MCF 10A (cell line): ENCODE measurements around the gene TRERF1. TPM values are rescaled to one million over a fixed set of nuclear protein-coding genes. Genes with fewer than 3 reads are reported as not detected.

ENCODE experiments used
- BruUV-seq: library from RNA; stranded (reverse); fragments of 400-500 nt; replicated peaks from 2 replicates; lab custom pipeline; 2021; lab: Mats Ljungman, UMichigan
- CTCF ChIA-PET: fragments of 300-600 bp; sonication (Branson Sonifier 250); formaldehyde crosslinking; extraction: SDS; loops from one replicate; lab custom pipeline; 2021; ENCODE audit warnings: antibody characterized with exemption, inconsistent platforms; lab: Yijun Ruan, JAX
- POLR2A ChIA-PET: fragments of 300-600, 350-650 bp; sonication (Branson Sonifier 250); formaldehyde crosslinking; extraction: SDS; loops from one replicate; lab custom pipeline; 2020; ENCODE audit warnings: antibody characterized with exemption, inconsistent platforms; lab: Yijun Ruan, JAX
- DNase-seq: peaks from one replicate; pipeline ENCODE4 v3.0.0-alpha.2; 2018; ENCODE audit not compliant: unreplicated experiment
- H3K27ac Mint-ChIP-seq: one replicate; pipeline ENCODE4 v1.8.0; 2022; ENCODE audit warnings: mild to moderate bottlenecking, low read depth, mixed read lengths; ENCODE audit not compliant: unreplicated experiment
- H3K27me3 Mint-ChIP-seq: one replicate; pipeline ENCODE4 v1.8.0; 2022; ENCODE audit warnings: mixed read lengths; ENCODE audit not compliant: insufficient read depth, unreplicated experiment
- H3K36me3 Mint-ChIP-seq: one replicate; pipeline ENCODE4 v1.8.0; 2022; ENCODE audit warnings: mild to moderate bottlenecking, moderate library complexity, mixed read lengths; ENCODE audit not compliant: insufficient read depth, unreplicated experiment
- H3K4me1 Mint-ChIP-seq: one replicate; pipeline ENCODE4 v1.8.0; 2022; ENCODE audit warnings: mixed read lengths; ENCODE audit not compliant: insufficient read depth, unreplicated experiment
- H3K4me3 Mint-ChIP-seq: one replicate; pipeline ENCODE4 v1.8.0; 2022; ENCODE audit warnings: mild to moderate bottlenecking, moderate library complexity, mixed read lengths; ENCODE audit not compliant: unreplicated experiment
- H3K9me3 Mint-ChIP-seq: one replicate; pipeline ENCODE4 v1.8.0; 2022; ENCODE audit warnings: mixed read lengths; ENCODE audit not compliant: unreplicated experiment
- CTCF ChIP-seq: fragments of 200-600 bp; IDR thresholded peaks from one replicate; pipeline ENCODE4 v1.8.0; 2022; ENCODE audit warnings: antibody characterized with exemption, mild to moderate bottlenecking; ENCODE audit not compliant: unreplicated experiment
- intact Hi-C: fragments of 100-400 bp; cut with micrococcal nuclease; formaldehyde crosslinking; loops from 2 replicates; pipeline ENCODE4 v1.14.1; 2022
- total RNA-seq: library from RNA; stranded (reverse); gene quantifications from 2 replicates; pipeline ENCODE4 v1.2.3, GENCODE V29; 2022

Gene TRERF1
- total RNA-seq, 1 experiment from 2014 or later, result 9.4 TPM

- DNase-seq, result peak; percentile 9
- intact Hi-C loops, result loop anchor here (5.0 kb wide), 2 partner anchors 177 to 217 kb away; no protein-coding TSS in a partner anchor
- H3K9me3 Mint-ChIP-seq, result no peaks in the 10 kb centered on the region
- peak overlapping the region; percentile 91 for H3K4me3 Mint-ChIP-seq
- peaks cover 25% of the 10 kb centered on the region for H3K4me1 Mint-ChIP-seq
- H3K27ac Mint-ChIP-seq, result peak overlapping the region; percentile 76
- TF ChIP-seq CTCF, result no peak
- H3K27me3 Mint-ChIP-seq, result no peaks in the 10 kb centered on the region
- no peaks in the 10 kb centered on the region for H3K36me3 Mint-ChIP-seq
- POLR2A ChIA-PET, result interaction anchor here (0.6 to 9.7 kb wide), 18 partner anchors 22 to 288 kb away, joined by 3 to 227 read pairs (median 4); partner anchors contain the start of gene UBR2
- CTCF ChIA-PET, result interaction anchor here (0.8 to 3.4 kb wide), 3 partner anchors 50 to 78 kb away, joined by 4 to 17 read pairs (median 14); no protein-coding TSS in a partner anchor
- TSS peak; percentile 25 for BruUV-seq
These were observed 2.1 kb upstream of the TRERF1 start for GRCh38 chr6:42453654-42454427.

GRCh38 chr6:42453031-42453653 lies 1.4 kb upstream of the TRERF1 start:
- Mint-ChIP-seq H3K36me3 (no peaks in the 10 kb centered on the region), H3K9me3 (no peaks in the 10 kb centered on the region), H3K4me3 (peak overlapping the region; percentile 91), H3K27ac (no peak overlapping the region), H3K27me3 (no peaks in the 10 kb centered on the region), H3K4me1 (peaks cover 32% of the 10 kb centered on the region)
- CTCF ChIA-PET, result interaction anchor here (0.7 to 3.4 kb wide), 5 partner anchors 20 to 95 kb away, joined by 4 to 17 read pairs (median 5); no protein-coding TSS in a partner anchor
- intact Hi-C loops, result loop anchor here (5.0 kb wide), 2 partner anchors 176 to 216 kb away; no protein-coding TSS in a partner anchor
- peak; percentile 87 for DNase-seq
- POLR2A ChIA-PET, result interaction anchor here (0.6 to 9.7 kb wide), 27 partner anchors 21 to 352 kb away, joined by 3 to 227 read pairs (median 4); partner anchors contain the start of genes MRPS10 and UBR2
- TF ChIP-seq CTCF, result no peak
- no TSS peak for BruUV-seq

GRCh38 chr6:42452171-42453030 lies 675 bp upstream of the TRERF1 start:
- no peaks in the 10 kb centered on the region for H3K36me3 Mint-ChIP-seq
- CTCF ChIA-PET, result interaction anchor here (0.6 to 3.4 kb wide), 9 partner anchors 12 to 721 kb away, joined by 3 to 17 read pairs (median 4); no protein-coding TSS in a partner anchor
- no peaks in the 10 kb centered on the region for H3K9me3 Mint-ChIP-seq
- peaks cover 36% of the 10 kb centered on the region for H3K4me1 Mint-ChIP-seq
- H3K27me3 Mint-ChIP-seq, result no peaks in the 10 kb centered on the region
- POLR2A ChIA-PET, result interaction anchor here (0.6 to 9.7 kb wide), 35 partner anchors 20 to 729 kb away, joined by 3 to 227 read pairs (median 4); partner anchors contain the start of genes MRPS10 and UBR2
- H3K27ac Mint-ChIP-seq, result no peak overlapping the region
- DNase-seq, result peak; percentile 82
- H3K4me3 Mint-ChIP-seq, result peak overlapping the region; percentile 91
- TF ChIP-seq CTCF, result no peak
- BruUV-seq, result TSS peak; percentile 50
- intact Hi-C loops, result loop anchor here (5.0 kb wide), 2 partner anchors 175 to 215 kb away; no protein-coding TSS in a partner anchor
